ENCODE data around the gene KIAA0232. TPM values are rescaled to one million over a fixed set of nuclear protein-coding genes. Genes with fewer than 3 reads are reported as not detected.
A peak's percentile ranks its signal among the peaks of the same experiment; 100 is the strongest.

Gene KIAA0232
- total and polyA plus RNA-seq, 2 of the 8 experiments (the other 6 are each of a cell fraction or from before 2014, with no cell fraction given): 5.6 to 23.3 TPM

DNA sequence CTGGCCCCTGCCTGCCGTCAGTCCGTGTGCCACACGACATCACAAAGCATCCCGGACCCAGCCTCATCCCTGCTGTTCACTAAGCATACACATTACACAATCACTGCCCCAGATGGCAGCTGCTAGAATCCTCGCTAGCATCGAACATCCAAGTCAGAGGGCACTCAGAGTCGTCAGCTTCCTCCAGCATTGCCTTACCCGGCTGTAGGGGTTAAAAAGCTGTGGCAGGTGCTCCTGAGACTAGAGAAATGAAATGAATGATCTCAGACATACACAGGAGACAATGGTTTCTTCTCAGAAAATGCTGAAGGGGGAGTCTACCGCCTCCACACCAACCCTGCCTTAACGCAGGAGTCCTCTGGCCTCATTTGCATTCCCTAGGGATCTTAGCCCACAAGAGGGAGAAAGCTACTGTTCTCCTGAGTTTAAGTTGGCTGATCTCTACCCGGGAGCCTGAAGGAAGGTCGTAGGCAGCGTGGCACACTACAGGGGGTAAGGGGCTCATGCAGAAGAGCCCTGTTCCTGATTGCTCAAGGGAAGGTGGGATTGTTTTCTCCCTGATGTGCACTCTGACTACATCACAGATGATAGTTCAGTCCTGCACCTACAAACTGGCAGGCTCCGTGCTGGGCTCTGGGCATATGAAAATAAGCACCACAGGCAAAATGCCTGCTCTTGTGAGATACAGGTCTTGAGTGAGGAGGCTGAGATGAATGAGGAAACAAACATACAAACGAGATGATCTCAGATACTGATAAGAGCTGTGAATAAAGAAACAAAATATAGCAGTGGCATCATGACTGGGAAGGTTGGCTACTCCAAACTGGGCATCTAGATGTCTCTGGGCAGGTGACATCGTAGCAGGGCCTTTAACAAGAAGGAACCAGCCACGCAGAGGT lies 2.6 kb upstream of the KIAA0232 start (continued):
- TF ChIP-seq RXRA (IDR thresholded peaks at IDR 0.05; ENCODE audit: insufficient read depth, low read depth, low read length): no peak
- no peak for TF ChIP-seq NRF1 (IDR thresholded peaks at IDR 0.05; ENCODE audit: low read depth, low read length)
- no peak for TF ChIP-seq ASH2L (IDR thresholded peaks at IDR 0.05; ENCODE audit: low read length)
- TF ChIP-seq EZH2 (IDR thresholded peaks at IDR 0.05; ENCODE audit: low read depth, low read length, severe bottlenecking): no peak
- TF ChIP-seq YY1 (IDR thresholded peaks at IDR 0.05; ENCODE audit: low read depth, low read length): no peak
- TF ChIP-seq POU5F1 (IDR thresholded peaks at IDR 0.05; ENCODE audit: low read depth, low read length): no peak
- TF ChIP-seq PHF8 (conservative IDR thresholded peaks at IDR 0.05; ENCODE audit: low read depth, low read length): no peak
- no peak for TF ChIP-seq JUN (IDR thresholded peaks at IDR 0.05; ENCODE audit: low read depth, low read length)
- peak; percentile 29 to 31; a peak in 2 of 4 replicates for TF ChIP-seq RAD21 (IDR thresholded peaks at IDR 0.05 in 1 of 2, conservative IDR thresholded peaks at IDR 0.05 in 1 of 2; ENCODE audit: low read depth in 2 of 2, low read length in 2 of 2)
- no peak for TF ChIP-seq BCL11A (IDR thresholded peaks at IDR 0.05; ENCODE audit: low read depth in 2 of 2, low read length in 2 of 2)
- no peak for TF ChIP-seq RFX5 (IDR thresholded peaks at IDR 0.05; ENCODE audit: borderline replicate concordance, low read depth, low read length)
- no peak for TF ChIP-seq EGR1 (IDR thresholded peaks at IDR 0.05; ENCODE audit: borderline replicate concordance, low read depth, low read length)
- TF ChIP-seq, protein P1, sequence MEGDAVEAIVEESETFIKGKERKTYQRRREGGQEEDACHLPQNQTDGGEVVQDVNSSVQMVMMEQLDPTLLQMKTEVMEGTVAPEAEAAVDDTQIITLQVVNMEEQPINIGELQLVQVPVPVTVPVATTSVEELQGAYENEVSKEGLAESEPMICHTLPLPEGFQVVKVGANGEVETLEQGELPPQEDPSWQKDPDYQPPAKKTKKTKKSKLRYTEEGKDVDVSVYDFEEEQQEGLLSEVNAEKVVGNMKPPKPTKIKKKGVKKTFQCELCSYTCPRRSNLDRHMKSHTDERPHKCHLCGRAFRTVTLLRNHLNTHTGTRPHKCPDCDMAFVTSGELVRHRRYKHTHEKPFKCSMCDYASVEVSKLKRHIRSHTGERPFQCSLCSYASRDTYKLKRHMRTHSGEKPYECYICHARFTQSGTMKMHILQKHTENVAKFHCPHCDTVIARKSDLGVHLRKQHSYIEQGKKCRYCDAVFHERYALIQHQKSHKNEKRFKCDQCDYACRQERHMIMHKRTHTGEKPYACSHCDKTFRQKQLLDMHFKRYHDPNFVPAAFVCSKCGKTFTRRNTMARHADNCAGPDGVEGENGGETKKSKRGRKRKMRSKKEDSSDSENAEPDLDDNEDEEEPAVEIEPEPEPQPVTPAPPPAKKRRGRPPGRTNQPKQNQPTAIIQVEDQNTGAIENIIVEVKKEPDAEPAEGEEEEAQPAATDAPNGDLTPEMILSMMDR (IDR thresholded peaks at IDR 0.05; ENCODE audit: control extremely low read depth in 1 of 3, insufficient read depth in 1 of 3, low read depth in 1 of 3, low read length in 3 of 3): peak in 2 of 3 experiments; percentile 29 to 33; a peak in 2 of 4 replicates
- no peak for TF ChIP-seq POLR2A (IDR thresholded peaks at IDR 0.05; ENCODE audit: control extremely low read depth in 1 of 2, low read depth in 2 of 2, low read length in 2 of 2)
- no peak for TF ChIP-seq CHD1 (IDR thresholded peaks at IDR 0.05; ENCODE audit: low read depth, low read length)
- TF ChIP-seq HDAC2 (IDR thresholded peaks at IDR 0.05; ENCODE audit: borderline replicate concordance in 1 of 2, low read depth in 2 of 2, low read length in 2 of 2): no peak
- TF ChIP-seq TEAD4 (IDR thresholded peaks at IDR 0.05; ENCODE audit: low read depth, low read length): 0 out of 2 replicates have a peak, but pooled peaks have one; percentile 2
- no peak for TF ChIP-seq KDM5A (IDR thresholded peaks at IDR 0.05; ENCODE audit: low read length)
- no peak for TF ChIP-seq CTBP2 (IDR thresholded peaks at IDR 0.05; ENCODE audit: borderline replicate concordance, insufficient read depth, insufficient read length, low read length)
- TF ChIP-seq CEBPB (IDR thresholded peaks at IDR 0.05; ENCODE audit: low read depth, low read length): peak; percentile 89
- no peak for TF ChIP-seq TBP (IDR thresholded peaks at IDR 0.05; ENCODE audit: low read depth, low read length)

Measured in H1 (cell line).